ENCODE results near the gene MTERF4. TPM values are rescaled to one million over a fixed set of nuclear protein-coding genes. Genes with fewer than 3 reads are reported as not detected.

Gene MTERF4
- total RNA-seq, 1 donor from 2014 or later: 9.7 TPM

DNA sequence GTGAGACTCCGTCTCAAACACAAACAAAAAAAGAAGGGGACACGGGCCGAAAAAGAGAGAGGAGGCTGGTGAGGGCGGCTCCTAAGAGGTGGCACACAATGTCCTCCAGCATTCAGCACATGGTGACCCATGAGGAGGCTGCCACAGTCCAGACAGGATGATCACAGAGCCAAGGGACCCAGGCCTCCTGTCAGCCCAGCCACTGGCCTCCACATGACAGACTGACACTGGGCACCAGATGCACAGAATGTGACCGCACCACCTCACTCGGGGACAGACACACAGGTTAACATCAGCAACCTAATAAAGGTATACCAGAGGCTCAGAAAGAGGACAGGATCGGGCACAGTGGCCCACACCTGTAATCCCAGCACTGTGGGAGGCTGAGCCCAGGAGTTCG, 26.2 kb upstream of the MTERF4 start:
- H3K4me3 ChIP-seq (ENCODE audit: low read depth, low read length): no peak overlapping the region
- no peak for TF ChIP-seq CTCF (conservative IDR thresholded peaks at IDR 0.05; ENCODE audit: low read depth, low read length)
- no peak for DNase-seq (ENCODE audit: low read depth)

DNA sequence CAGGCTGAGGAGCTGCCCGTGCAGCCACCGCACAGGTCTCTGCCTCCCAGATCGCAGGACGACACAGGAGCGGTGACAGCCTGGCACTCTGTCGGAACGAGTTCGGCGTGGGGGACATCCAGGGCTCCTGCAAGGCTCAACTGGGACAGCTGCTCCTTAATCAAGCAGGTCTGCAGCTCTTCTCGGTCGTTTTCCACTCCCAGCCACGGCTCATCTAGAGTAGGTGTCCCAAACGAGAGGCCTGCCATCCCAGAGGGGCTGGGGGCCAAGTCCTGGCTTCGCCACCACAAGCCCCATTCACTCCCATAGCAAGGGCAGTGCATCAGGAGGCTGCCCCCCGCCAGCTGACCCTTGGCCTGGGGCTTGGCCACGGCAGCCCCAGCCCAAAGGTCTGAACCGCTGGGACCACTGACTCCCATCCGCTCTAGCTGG, 24.7 kb upstream of the MTERF4 start:
- H3K4me3 ChIP-seq (ENCODE audit: low read depth, low read length): no peak overlapping the region
- no peak for DNase-seq (ENCODE audit: low read depth)
- no peak for TF ChIP-seq CTCF (conservative IDR thresholded peaks at IDR 0.05; ENCODE audit: low read depth, low read length)

DNA sequence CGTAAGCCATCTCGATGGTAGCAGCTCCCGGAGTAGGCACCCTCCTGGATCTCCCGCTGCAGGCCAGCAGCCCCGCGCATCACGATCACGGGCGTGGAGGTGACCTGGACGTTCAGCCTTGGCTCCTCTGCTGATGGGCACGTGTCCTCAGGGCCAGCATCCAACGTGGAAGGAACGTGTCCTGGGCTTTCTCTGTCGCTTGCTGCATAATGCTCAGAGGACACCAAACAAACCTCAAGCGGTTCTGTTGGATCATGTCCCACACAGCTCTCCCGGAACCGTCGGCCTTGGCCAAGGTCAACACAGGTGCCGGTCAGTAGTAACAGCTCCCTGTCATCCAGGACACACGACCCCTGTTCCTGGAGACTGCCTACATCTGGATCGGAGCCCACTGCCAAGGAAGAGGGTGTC, 24.1 kb upstream of the MTERF4 start:
- H3K4me3 ChIP-seq (ENCODE audit: low read depth, low read length): no peak overlapping the region
- no peak for TF ChIP-seq CTCF (conservative IDR thresholded peaks at IDR 0.05; ENCODE audit: low read depth, low read length)
- no peak for DNase-seq (ENCODE audit: low read depth)

DNA sequence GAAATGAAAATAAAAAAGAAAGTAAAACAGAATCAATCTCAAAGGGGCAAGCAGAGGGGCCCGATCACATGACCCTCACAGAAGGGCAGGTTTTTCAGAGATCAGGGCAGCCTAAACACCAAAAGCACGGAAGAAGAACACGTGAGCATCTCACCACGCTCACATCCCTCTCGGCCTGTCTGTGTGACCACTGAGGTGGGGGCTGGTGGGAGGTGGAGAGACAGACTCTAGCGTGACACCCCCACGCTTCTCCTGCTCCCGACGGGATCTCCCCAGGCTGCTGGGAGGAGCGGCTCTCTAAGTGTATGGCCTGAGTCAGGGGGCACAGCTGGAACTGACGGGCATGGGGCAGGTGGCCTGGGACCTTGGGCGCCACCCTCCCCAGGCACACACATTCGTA, 23.5 kb upstream of the MTERF4 start:
- TF ChIP-seq CTCF (conservative IDR thresholded peaks at IDR 0.05; ENCODE audit: low read depth, low read length): no peak
- H3K4me3 ChIP-seq (ENCODE audit: low read depth, low read length): no peak overlapping the region
- no peak for DNase-seq (ENCODE audit: low read depth)

- no peak overlapping the region for H3K4me3 ChIP-seq (ENCODE audit: low read depth, low read length)
- TF ChIP-seq CTCF (conservative IDR thresholded peaks at IDR 0.05; ENCODE audit: low read depth, low read length): no peak
- DNase-seq (ENCODE audit: low read depth): no peak
Measured at GRCh38 chr2:241123816-241124536, 21.9 kb upstream of the MTERF4 start.

GRCh38 chr2:241122376-241123002, 20.4 kb upstream of the MTERF4 start:
- DNase-seq (ENCODE audit: low read depth): no peak
- H3K4me3 ChIP-seq (ENCODE audit: low read depth, low read length): no peak overlapping the region
- no peak for TF ChIP-seq CTCF (conservative IDR thresholded peaks at IDR 0.05; ENCODE audit: low read depth, low read length)

DNA sequence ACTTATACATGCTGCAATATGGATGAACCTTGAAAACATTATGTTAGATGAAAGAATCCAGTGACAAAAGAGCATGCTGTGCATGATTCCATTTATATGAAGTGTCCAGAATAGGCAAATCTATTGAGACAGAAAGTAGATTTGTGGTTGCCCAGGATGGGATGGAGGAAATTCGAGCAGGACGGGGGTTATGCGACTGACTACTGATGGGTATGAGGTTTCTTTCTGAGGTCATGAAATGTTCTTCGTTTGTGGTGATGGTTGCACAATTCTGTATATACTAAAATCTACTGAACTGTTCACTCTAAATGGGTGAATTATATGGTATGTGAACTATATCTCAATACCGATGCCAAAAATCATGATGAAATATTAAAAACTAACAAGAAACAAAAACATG, 18.9 kb upstream of the MTERF4 start:
- TF ChIP-seq CTCF (conservative IDR thresholded peaks at IDR 0.05; ENCODE audit: low read depth, low read length): no peak
- DNase-seq (ENCODE audit: low read depth): no peak
- H3K4me3 ChIP-seq (ENCODE audit: low read depth, low read length): no peak overlapping the region

All from epithelial cell of proximal tubule (primary cell).